Endothelial cell of umbilical vein (primary cell): Measurements from ENCODE around the gene TM9SF1. TPM values are rescaled to one million over a fixed set of nuclear protein-coding genes. Genes with fewer than 3 reads are reported as not detected.

ENCODE experiments used
- BruUV-seq: library from RNA; stranded (reverse); fragments of 400-500 nt; replicated peaks from 2 replicates; lab custom pipeline; 2021; lab: Mats Ljungman, UMichigan
- CTCF ChIA-PET: fragments of 300-600, 350-600 bp; sonication (Branson Sonifier 250); formaldehyde crosslinking; loops from one replicate; lab custom pipeline; 2021; ENCODE audit warnings: antibody characterized with exemption, inconsistent platforms; lab: Charles Lee
- POLR2A ChIA-PET: fragments of 300-600, 350-600 bp; sonication (Branson Sonifier 250); formaldehyde crosslinking; loops from one replicate; lab custom pipeline; 2021; ENCODE audit warnings: antibody characterized with exemption, inconsistent platforms; lab: Charles Lee
- DNase-seq: peaks from one replicate; pipeline ENCODE4 v3.0.0-alpha.2; 2011; ENCODE audit warnings: low read depth, low spot score
- FAIRE-seq: peaks from 2 replicates; lab custom pipeline; 2011; peaks lifted over from hg19 to GRCh38; lab: Jason Lieb, UNC
- H2AFZ ChIP-seq: 2 replicates; pipeline ENCODE4 v1.6.0; 2012; ENCODE audit warnings: low read depth, low read length, control low read depth, inconsistent platforms
- H3K27ac ChIP-seq: 2 replicates; pipeline ENCODE4 v1.5.1; 2011; ENCODE audit warnings: low read depth, mild to moderate bottlenecking, control low read depth, low read length, moderate library complexity; ENCODE audit not compliant: insufficient read depth
- H3K27me3 ChIP-seq, 2 experiments: 2 replicates each; pipeline versions ENCODE4 v1.6.0 to v1.6.1; 2011; ENCODE audit warnings: low read length in 2 of 2, mixed read lengths in 1 of 2; ENCODE audit not compliant: control insufficient read depth in 2 of 2, insufficient read depth in 2 of 2
- H3K36me3 ChIP-seq, 2 experiments: 2 replicates in 1 of 2; 3 replicates in 1 of 2; pipeline ENCODE4 v1.5.1; 2011; ENCODE audit warnings: low read length in 2 of 2, mild to moderate bottlenecking in 1 of 2, moderate library complexity in 1 of 2; ENCODE audit not compliant: control insufficient read depth in 2 of 2, insufficient read depth in 2 of 2; ENCODE audit errors: extremely low read depth in 1 of 2
- H3K4me1 ChIP-seq: 3 replicates; pipeline ENCODE4 v1.5.1; 2011; ENCODE audit warnings: mild to moderate bottlenecking, low read length; ENCODE audit not compliant: control insufficient read depth, insufficient read depth; ENCODE audit errors: extremely low read depth
- H3K4me2 ChIP-seq: 2 replicates; pipeline ENCODE4 v1.6.1; 2011; ENCODE audit warnings: low read length, control low read depth, mixed read lengths; ENCODE audit not compliant: insufficient read depth
- H3K4me3 ChIP-seq, 3 experiments: fragments of 200-600 bp in 1 of 3; sonication (generic), shearing (Covaris generic) in 1 of 3; replicated peaks in 1 of 3; 2 replicates each; pipeline ENCODE4 v1.5.1; 2011 to 2016; ENCODE audit warnings: control low read depth in 3 of 3, low read length in 3 of 3, mild to moderate bottlenecking in 2 of 3, inconsistent platforms in 1 of 3, low read depth in 1 of 3, moderate library complexity in 1 of 3; ENCODE audit not compliant: insufficient read depth in 1 of 3
- H3K79me2 ChIP-seq: 2 replicates; pipeline ENCODE4 v1.6.0; 2012; ENCODE audit warnings: low read length, inconsistent platforms; ENCODE audit not compliant: control insufficient read depth, insufficient read depth
- H3K9ac ChIP-seq: replicated peaks from 2 replicates; pipeline ENCODE3; 2011; ENCODE audit warnings: low read length, control low read depth; ENCODE audit not compliant: insufficient read depth; ENCODE audit errors: extremely low read depth
- H3K9me1 ChIP-seq: replicated peaks from 3 replicates; pipeline ENCODE4 v1.6.0; 2011; ENCODE audit warnings: mild to moderate bottlenecking, low read length; ENCODE audit not compliant: control insufficient read depth, insufficient read depth; ENCODE audit errors: extremely low read depth
- H3K9me3 ChIP-seq: replicated peaks from 2 replicates; pipeline ENCODE4 v1.5.1; 2012; ENCODE audit warnings: low read length, inconsistent platforms; ENCODE audit not compliant: control insufficient read depth, insufficient read depth
- H4K20me1 ChIP-seq: replicated peaks from 2 replicates; pipeline ENCODE3; 2011; ENCODE audit warnings: mild to moderate bottlenecking, low read length; ENCODE audit not compliant: control insufficient read depth, insufficient read depth; ENCODE audit errors: extremely low read depth
- CTCF ChIP-seq, 2 donors: IDR thresholded peaks; 1 replicate in 1 of 2; 2 replicates in 1 of 2; pipeline ENCODE4 v1.5.1; 2011; ENCODE audit warnings: low read length in 2 of 2, mild to moderate bottlenecking in 2 of 2, moderate library complexity in 2 of 2, control low read depth in 1 of 2, inconsistent platforms in 1 of 2, low read depth in 1 of 2; ENCODE audit not compliant: insufficient read depth in 1 of 2; ENCODE audit errors: extremely low read depth in 1 of 2
- EZH2 ChIP-seq: IDR thresholded peaks from 2 replicates; pipeline ENCODE4 v1.6.1; 2012; ENCODE audit warnings: borderline replicate concordance, low read depth, mild to moderate bottlenecking, moderate library complexity, low read length, inconsistent platforms; ENCODE audit not compliant: severe bottlenecking
- FOS ChIP-seq: IDR thresholded peaks from 2 replicates; pipeline ENCODE4 v1.6.1; 2011; ENCODE audit warnings: mild to moderate bottlenecking, low read length, moderate library complexity, borderline replicate concordance; ENCODE audit not compliant: insufficient read depth
- JUN ChIP-seq: IDR thresholded peaks from 2 replicates; pipeline ENCODE4 v1.6.1; 2011; ENCODE audit warnings: borderline replicate concordance, low read depth; ENCODE audit not compliant: insufficient read length, insufficient read depth
- MAX ChIP-seq: IDR thresholded peaks from 2 replicates; pipeline ENCODE4 v1.6.1; 2011; ENCODE audit not compliant: insufficient read depth, insufficient read length
- MYC ChIP-seq: IDR thresholded peaks from one replicate; pipeline ENCODE4 v1.6.1; 2011; ENCODE audit warnings: mild to moderate bottlenecking, low read depth, low read length
- POLR2A ChIP-seq: IDR thresholded peaks from 2 replicates; pipeline ENCODE4 v1.6.1; 2012; ENCODE audit warnings: low read depth, mild to moderate bottlenecking, control low read depth, low read length
- dilution Hi-C: fragments of 300-500 bp; cut with MboI; formaldehyde crosslinking; loops from one replicate; pipeline ENCODE4 v1.15.0; 2019; ENCODE audit warnings: low sequenced_read_pairs; ENCODE audit not compliant: extremely low pct_ligation_motif_present
- intact Hi-C: fragments of 100-400 bp; cut with micrococcal nuclease; formaldehyde crosslinking; loops from one replicate; pipeline ENCODE4 v1.10.0; 2022
- polyA plus RNA-seq, 4 experiments: library from polyadenylated mRNA; depleted of rRNA in 3 of 4; stranded (reverse) in 3 of 4; unstranded in 1 of 4; fragments of >200 nt; gene quantifications; 2 replicates each; pipeline versions ENCODE4 v1.2.1 to v1.2.3, GENCODE V29; 2011 to 2012; ENCODE audit warnings: missing spikeins in 1 of 4
- total RNA-seq: library from RNA; stranded (reverse); gene quantifications from 2 replicates; pipeline ENCODE4 v1.2.3, GENCODE V29; 2021

The TM9SF1 gene
- total and polyA plus RNA-seq, 2 donors (not counting 3 experiments of a cell fraction or from before 2014, with no cell fraction given), result 60.7 to 71.5 TPM

GRCh38 chr14:24159777-24160498 lies 35.3 kb downstream of the TM9SF1 start:
- POLR2A ChIA-PET, result interaction anchor here (1.0 kb wide), 1 partner anchor 25 kb away, joined by 3 read pairs; no protein-coding TSS in a partner anchor

More at GRCh38 chr14:24159777-24160498, 35.3 kb downstream of the TM9SF1 start:
- H4K20me1 ChIP-seq, result no peaks in the 10 kb centered on the region
- CTCF ChIA-PET, result interaction anchor here (1.3 to 3.4 kb wide), 9 partner anchors 10 to 112 kb away, joined by 3 to 63 read pairs (median 12); partner anchors contain the start of genes EMC9, PSME1, PSME2 and RABGGTA
- no peak overlapping the region for H3K4me2 ChIP-seq
- dilution Hi-C loops (no loop called here), intact Hi-C loops (loop anchor here (2.0 kb wide), 3 partner anchors 29 to 145 kb away; partner anchors contain the start of gene IPO4)
- FAIRE-seq (no peak), DNase-seq (no peak)
- H2AFZ ChIP-seq, result no peak overlapping the region
- H3K79me2 ChIP-seq, result peaks cover 9% of the 10 kb centered on the region
- TF ChIP-seq MAX (no peak), POLR2A (no peak), FOS (no peak), EZH2 (no peak), MYC (no peak), JUN (no peak), CTCF (IDR thresholded peaks at IDR 0.05; ENCODE audit: extremely low read depth in 1 of 2, insufficient read depth in 1 of 2, low read depth in 1 of 2, low read length in 2 of 2) (no peak)
- no peak overlapping the region for H3K9ac ChIP-seq
- no peak overlapping the region for H3K4me3 ChIP-seq
- H3K9me1 ChIP-seq, result no peaks in the 10 kb centered on the region
- no peak overlapping the region for H3K27ac ChIP-seq
- no peaks in the 10 kb centered on the region for H3K27me3 ChIP-seq
- no peaks in the 10 kb centered on the region for H3K9me3 ChIP-seq
- H3K36me3 ChIP-seq, result peaks cover 30 to 58% of the 10 kb centered on the region in 2 experiments
- BruUV-seq, result no TSS peak
- peaks cover 16% of the 10 kb centered on the region for H3K4me1 ChIP-seq
